Stimulated activated CD8-positive, alpha-beta memory T cell treated with anti-CD3 and anti-CD28 coated beads, Interleukin-7, amount 100 ng/mL, for 48 hours (primary cell): Measurements from ENCODE around the gene PECR.

Source experiments
- DNase-seq, 2 donors: peaks; one replicate each; pipeline ENCODE4 v3.0.0-alpha.2; 2020; ENCODE audit warnings: low read depth in 1 of 2; ENCODE audit errors: extremely low read depth in 1 of 2

The PECR gene

DNA sequence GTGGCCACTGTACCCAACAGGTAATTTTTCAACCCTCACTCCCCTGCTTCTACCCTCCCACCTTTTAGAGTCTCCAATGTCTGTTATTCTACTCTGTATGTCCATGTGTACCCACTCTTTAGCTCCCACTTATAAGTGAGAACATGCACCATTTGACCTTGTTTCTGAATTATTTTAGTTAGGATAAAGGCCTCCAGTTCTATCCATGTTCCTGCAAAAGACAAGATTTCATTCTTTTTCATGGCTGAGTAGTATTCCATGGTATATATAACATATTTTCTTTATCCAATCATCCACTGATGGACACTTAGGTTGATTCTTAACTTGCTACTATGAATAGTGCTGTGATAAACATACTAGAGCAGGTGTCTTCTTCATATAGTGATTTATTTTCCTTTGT is 9.1 kb downstream of the PECR start:
- no peak for DNase-seq

DNA sequence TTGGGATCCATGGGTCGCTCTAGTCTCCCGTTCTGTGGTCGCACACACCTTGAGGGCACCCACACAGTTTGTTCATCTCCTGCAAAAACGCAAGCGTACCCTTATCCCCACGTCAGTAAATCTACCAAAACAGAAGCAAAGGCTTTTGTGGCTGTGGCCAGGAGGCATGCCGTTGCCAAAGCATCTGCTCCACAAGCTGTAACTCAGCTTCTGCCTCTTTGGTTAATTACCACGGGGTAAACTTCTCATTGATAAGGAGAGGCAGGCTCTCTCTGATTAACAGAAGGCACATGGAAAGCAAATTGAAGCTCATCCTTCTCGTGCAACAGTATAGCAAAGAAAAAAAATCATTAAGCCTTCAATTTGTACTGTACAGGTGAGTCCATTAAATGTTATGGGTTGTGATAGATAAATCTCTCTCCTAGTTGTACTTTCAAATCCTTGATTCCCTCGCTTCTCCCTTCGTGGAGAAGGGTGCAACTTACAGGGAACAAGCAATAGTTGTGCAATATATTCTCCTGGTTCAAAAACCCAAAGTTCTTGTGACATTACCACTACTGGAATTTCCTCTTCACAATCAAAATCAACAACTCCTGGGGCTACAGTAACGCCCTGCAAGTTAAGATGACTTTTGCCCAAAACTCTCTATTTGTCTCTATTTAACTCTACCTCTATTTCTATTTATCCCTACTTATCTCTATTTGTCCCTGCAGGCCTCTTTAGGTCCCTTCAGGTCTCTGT is 10.3 kb downstream of the PECR start:
- DNase-seq = no peak

DNA sequence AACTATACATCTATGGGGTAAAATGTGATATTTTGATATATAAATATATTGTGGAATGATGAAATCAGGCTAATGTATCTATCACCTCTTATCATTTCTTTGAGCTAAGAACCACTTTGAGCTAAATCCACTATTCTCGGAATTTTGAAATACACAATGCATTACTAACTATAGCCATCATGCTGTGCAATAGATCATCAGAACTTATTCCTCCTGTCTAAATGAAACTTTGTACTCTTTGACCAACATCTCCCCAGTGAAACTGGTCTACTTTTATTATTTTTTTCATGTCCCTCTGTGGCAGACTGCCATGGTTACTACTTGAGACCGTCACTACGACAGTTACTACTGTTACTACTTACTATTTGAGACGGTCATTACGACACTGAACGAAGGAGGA is 11.4 kb downstream of the PECR start:
- DNase-seq = no peak

DNA sequence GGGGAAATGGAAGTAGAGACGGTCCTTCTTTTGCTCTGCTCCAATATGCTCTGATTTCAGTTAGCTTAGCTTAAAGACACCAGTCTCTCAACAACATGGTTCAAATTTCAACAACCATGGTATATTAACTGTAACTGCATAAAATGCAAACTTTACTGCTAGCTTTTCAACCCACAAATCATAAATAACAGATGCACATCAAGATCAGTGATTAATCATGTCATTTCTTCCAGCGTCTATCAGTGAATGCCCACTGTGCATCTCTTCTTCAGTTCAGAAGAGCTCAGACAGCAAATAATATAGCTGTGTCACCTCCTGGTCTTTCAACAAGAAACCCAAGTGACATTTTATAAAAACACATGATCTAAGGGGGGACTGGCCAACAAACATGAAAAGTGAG is 12.6 kb downstream of the PECR start:
- DNase-seq = no peak

DNA sequence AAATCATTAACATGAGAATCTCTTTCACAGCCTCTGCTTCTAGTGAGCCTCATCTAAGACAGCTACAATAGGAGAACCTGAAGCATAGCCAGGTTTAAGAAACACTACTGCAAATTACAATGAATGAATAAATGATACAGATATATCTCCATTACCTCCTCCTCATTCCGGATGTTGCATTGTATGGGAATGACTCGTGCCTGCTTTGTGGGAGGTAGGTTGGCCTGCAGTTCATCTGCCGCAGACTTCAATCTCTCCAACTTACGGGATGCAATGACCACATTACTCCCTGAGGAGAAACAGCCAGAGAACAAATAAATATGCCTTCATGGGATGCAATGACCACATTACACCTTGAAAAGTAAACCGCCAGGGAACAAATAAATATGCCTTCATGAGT is 15.4 kb downstream of the PECR start:
- no peak for DNase-seq

DNA sequence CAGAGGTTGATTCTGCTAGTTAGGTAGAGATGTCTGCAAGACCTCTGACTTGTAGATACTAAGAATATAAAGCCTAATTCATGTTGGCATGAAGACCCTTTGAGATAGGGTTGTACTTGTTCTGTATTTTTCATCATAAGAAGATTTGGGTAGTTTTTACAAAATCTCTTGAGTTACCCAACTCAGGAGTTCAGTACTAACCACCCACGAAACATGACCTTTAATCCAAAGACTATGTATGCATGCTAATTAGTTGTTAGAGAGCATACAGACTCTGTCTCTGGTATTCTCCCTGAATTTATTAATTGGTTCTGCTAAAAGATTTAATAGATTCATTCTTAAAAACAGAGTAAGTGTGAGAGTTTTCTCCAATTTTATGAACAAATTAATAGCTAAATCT is 16.9 kb downstream of the PECR start:
- DNase-seq = no peak

DNA sequence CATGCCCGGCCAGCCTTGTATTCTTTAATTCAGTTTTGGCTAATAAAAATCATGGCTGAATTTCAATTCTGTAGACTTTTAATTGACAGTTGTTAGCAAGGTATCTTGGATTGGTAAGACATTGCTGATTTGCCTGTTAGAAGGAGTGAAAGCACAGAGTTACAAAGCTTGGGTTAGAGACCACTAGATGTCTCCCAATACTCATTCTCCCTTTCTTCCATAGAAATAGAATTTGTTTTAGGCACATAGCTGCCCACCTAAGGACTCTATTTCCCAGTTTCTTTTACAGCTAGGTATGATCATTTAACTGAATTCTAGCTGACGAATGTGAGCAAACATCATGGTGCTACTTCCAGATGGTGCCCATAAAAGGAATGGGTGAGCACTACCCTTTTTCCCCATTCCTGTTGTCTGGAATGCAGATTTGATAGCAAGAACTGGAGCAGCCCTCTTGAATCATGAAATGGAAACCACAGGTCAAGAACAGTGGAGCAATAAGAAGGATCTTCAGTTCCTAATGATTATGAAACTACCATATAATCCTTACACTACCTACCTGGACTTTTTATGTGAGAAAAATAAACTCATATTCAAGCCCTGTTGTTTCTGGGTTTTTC is 17.5 kb downstream of the PECR start:
- DNase-seq = no peak

DNA sequence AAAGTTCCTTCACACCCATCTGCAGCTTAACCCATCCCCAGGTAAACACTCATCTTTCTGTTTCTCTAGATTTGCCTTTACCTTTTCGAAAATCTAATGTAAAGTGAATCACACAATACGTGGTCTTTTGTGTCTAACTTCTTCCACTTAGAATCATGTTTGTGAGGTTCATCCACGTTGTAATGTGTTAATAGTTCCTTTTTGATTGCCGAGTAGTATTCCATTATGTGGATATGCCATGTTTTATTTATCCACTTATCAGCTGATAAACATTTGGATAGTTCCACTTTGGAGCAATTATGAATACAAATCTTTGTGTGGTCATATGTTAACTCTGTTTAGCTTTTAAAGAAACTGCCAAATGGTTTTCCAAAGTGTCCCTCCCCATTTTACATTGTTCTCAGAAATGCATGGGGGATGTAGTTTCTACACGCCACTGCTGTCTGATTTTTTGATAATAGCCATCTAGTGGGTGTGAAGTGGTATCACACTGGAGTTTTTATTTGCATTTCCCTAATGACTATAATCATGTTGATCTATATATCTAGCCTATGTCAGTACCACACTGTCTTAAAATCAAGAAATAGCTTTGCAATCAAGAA is 22.3 kb downstream of the PECR start:
- no peak for DNase-seq

DNA sequence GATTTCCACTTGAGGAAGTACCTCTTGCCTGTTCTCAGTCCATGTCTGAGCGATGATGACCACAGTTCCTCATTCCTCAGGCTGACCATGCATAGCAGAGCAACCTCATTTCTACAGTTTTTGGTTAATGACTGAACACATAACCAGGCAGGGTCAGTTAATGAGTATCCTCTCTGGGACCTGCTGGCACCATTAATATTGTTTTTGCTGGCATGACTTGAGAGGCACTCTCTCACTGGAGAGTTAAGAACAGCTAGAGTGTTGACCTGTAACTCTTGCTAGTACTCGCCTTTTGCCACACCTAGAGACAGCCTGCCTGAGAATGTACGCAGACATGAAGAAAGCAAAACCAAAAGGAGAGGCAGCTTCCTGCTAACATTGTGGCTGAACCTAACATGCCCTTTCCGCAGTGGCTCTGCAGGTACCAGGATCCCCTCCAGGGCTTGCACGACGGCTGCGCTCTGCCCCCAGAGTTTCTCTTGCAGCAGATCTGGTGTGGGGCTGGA is 23.9 kb downstream of the PECR start:
- DNase-seq = peak; percentile 13 to 22

DNA sequence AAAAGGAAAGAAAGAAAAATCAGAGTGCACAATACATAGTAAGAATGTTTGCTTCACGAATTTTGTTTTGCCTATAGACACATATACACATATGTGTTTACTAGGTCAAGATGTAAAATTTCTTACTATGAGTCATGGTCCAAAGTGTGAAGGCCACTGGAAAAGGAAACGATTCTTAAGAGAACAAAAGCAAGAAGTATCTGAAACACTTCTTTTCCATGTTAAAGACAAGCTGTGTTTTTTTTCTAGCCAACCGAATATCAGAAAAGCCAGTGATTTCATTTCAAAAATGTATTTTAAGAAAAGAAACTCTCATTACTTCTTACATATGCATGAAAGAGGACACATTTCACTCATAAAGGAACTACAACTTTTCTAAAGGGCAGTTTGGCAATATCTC is 24.9 kb downstream of the PECR start:
- DNase-seq = no peak

DNA sequence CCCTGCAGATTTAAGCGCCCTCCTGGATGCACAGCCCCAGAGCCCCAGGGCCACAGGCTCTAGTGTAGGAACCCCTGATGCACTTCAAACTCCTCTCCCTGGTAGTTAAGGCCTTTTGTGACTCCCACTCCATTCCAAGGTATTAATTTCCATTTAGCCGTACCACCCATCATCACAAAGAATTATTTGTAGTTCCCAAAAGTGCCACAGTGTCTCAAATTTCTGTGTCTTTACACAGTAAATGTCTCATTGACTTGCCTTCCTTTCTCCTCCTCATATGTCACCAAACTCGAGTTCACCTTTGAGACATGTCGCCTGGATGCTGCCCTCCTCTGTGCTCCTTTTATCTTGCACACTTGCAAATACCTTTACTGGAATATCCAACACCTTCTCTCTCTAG is 25.9 kb downstream of the PECR start:
- DNase-seq = no peak

DNA sequence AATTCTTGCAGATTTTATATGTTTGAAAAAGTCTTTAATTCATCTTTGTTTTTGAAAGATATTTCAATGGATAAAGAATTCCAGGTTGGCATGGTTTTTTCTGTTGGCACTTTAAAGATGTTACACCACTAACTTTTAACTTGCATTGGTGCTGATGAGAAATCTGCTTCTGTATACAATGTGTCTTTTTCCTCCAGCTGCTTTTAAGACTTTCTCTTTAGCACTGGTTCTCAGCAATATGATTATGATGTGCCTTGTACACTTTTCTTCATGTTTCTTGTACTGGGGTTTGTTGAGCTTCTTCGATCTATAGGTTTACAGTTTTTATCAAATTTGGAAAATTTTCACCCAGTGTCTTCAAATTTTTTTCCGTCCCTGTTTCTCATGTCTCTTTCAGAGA is 29.2 kb downstream of the PECR start:
- no peak for DNase-seq

DNA sequence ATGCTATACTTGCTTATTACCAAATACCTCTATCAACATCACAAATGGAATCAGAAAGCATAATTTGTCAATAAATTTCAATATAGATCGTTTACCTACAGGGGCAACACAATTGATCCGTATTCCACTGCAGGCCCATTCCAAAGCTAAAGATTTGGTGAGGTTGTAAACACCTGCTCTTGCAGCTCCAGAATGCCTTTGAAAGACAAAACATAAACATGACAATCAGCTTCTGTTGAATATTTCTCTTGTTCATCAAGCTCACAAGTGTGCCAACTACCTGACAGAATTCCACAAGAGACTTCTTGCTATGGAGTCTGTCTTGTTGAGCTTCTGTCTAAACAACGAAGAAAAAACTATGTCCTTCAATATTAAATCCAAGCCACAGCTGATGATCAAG is 30.3 kb downstream of the PECR start:
- no peak for DNase-seq

DNA sequence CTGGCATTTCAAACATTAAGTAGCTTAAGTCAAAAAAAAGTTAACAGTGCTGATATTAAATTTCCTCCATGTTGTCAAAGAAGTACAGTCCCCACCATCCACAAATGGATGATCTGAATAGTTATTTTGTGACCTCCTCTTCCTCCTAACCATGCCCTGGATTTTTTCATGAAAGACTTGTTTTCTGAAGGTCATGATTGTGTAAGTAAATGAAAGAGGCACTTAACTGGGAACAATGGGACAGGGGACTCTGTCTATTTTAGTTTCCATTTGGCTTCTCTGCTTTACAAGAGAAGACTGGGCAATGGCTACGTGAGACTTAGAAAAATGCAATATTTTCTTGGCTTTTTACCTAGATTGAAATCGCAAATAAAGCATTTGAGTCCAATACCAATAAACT is 32.2 kb downstream of the PECR start:
- no peak for DNase-seq

DNA sequence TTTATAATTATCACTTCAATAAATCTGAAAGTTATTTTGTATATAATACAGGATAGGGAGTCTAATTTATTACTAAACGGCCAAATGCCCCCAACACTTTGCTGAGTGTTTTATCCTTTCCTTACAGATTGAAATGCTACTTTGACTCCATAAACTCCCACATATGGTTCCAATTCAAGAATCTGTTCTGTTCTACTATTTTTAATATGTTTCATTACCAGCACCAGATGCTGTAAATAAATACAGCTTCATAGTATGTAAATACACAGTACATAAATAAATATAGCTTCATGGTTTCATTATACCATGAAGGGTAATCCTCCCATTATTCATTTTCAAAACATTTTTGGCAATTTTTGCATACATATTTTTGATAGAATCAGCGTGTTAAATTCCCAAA is 34.2 kb downstream of the PECR start:
- no peak for DNase-seq

DNA sequence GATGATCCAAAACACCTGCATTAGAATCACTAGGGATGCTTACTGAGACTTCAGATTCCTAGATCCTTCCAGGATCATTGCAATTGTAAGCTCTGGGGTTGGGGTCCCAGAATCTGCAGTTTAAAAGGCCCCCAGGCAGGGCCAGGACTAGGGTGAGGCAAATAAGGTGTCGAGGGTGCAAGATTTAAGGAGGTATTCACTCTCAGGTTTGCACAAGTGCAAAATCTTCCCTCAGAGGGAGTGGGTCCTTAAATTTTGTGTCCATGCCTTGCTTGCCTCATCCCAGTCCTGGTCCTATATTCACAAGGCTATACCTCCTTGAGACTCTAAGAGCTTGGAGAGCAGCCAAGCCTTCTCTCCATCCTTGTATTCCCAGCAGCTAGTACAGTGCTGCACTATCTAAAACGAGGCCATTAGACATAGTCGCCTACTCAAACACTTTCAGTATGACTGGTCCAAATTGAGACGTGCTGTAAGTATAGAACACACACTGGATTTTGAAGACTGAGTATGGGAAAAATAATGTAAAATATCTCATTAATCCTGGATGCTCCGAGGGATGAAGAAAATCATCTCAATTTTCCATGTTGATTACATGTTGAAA is 36.6 kb downstream of the PECR start:
- DNase-seq = no peak

DNA sequence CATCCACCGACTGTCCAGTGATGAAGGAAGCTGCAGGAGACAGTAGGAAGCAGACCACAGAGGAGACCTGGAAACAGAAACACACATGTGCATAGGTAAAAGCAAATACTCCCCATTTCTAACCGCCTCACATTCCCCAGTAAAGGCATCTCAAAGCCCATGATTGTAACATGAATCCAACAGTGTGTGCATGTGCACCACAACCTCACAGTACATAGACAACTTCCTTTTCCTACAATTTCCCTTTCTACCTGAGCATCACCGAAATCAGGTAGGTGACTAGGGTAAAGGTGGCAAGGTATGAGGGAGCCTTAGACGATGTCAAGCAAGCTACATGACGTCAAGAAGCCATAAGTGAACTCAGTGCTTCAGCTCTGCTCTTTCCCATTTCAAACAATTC is 37.7 kb downstream of the PECR start:
- no peak for DNase-seq

DNA sequence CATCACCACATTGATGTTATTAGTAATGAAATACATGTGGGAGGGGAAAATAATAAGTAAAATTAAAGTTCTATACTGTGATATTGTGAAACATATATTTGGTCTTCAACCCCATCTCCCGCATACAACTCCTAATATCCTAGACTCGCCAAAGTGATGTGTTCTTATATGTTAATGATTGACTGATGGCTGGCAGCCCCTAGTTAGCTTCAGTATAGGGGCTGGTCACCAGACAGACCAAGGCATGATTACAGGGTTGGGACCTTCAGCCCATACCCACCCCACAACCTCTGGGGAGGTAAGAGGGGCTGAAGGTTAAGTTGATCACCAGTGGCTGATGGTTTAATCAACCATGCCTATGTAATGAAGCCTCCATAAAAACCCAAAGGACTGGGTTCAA is 40.2 kb downstream of the PECR start:
- no peak for DNase-seq

DNA sequence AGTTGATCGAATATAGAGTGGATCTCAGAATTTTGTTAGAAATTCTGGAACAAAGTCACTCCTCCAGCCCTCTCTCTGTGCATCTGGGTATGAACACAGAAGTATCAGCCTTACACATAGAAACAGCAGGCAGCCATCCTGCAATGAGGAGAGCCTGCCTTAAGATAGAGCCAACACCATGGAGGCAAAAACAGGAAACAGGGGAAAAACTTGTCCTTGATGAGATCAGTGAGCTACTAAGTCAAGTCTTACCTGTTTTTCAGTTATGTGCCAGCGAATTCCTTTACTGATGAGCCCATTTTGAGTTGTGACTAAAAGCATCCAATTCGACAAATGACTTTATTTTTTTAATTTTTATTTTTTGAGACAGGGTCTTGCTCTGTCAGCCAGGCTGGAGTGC is 41.7 kb downstream of the PECR start:
- no peak for DNase-seq

DNA sequence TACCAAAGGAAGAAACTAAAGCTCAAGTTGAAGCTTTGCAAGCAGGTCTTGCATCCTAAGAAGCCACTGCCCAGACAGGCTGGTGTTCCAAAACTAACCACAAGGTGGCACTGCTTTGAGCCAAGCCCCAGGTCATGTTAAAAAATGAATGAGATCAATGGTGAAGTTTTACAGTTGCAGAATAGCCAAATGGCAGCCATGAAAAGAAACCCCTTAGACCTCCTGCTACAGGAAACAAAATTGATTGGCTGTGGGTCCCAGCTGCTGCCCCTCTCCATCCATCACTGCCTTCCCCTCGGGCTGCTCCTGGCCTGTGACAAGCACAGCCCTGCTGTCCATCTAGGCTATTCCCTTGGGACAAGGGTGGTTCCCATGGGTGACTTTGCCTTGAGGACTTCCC is 47.5 kb downstream of the PECR start:
- DNase-seq = peak; percentile 37 to 56

DNA sequence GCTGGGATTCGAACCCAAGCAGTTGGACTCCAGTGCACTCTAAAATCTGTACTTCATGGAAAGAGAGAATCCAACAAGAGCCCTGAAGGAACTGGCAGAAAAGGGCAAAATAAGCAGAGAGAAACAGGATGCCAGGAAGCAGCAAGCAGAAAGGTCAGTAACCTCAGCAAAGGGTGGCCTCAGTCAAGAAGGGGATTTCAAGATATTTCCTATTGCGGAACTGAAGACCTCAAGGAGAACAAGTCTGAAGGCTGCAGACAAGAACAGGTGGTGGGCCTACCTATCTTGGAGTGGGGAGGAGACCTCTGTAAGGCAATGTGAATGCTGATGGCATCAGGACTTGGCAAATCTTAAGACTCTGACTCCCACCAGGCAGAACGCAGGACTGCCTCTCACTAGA is 48.2 kb downstream of the PECR start:
- DNase-seq = no peak
